Erythroblast (primary cell): Measurements from ENCODE around the gene NR2F1-AS1.

Source experiments
- GATA1 ChIP-seq: IDR thresholded peaks from 2 replicates; pipeline ENCODE4 v1.6.1; 2011; ENCODE audit warnings: low read depth, mild to moderate bottlenecking, control low read depth, low read length, moderate library complexity
- POLR2A ChIP-seq: IDR thresholded peaks from 2 replicates; pipeline ENCODE4 v1.6.1; 2011; ENCODE audit warnings: mild to moderate bottlenecking, low read length

DNA sequence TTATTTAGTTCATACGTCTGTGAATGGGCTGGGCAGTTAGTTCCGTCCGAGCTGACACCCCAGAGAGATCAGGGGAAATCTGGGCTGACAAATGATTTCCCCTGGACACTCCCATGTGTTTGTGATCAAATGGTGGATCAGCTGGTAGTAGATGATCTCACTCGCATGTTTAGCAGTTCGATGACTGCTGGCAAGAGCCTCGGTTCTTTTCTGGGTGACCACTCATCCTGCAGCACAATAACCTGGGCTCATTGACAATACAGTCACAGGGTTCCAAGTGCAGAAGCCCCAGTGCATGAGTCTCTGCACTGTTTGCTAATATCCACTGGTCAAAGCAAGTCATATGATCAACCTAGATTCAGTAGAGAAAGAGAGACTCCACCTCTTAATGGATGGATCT is 155.9 kb downstream of the NR2F1-AS1 start:
- TF ChIP-seq POLR2A: no peak
- TF ChIP-seq GATA1: no peak
